Activated CD8-positive, alpha-beta memory T cell treated with anti-CD3 and anti-CD28 coated beads, Interleukin-2, amount 50 U/mL, for 1 hour (primary cell): ENCODE results near the gene NUP205.
"Not testable (repeated sequence)": the region's sequence is repeated elsewhere in the genome, so short reads cannot be mapped to it uniquely, and the experiment has no call there.

Experiments used
- DNase-seq: peaks from one replicate; pipeline ENCODE4 v3.0.0-alpha.2; 2020; ENCODE audit errors: extremely low read depth

NUP205 gene

GRCh38 chr7:135620447-135620846, 62.7 kb downstream of the NUP205 start:
- DNase-seq, result no peak

DNA sequence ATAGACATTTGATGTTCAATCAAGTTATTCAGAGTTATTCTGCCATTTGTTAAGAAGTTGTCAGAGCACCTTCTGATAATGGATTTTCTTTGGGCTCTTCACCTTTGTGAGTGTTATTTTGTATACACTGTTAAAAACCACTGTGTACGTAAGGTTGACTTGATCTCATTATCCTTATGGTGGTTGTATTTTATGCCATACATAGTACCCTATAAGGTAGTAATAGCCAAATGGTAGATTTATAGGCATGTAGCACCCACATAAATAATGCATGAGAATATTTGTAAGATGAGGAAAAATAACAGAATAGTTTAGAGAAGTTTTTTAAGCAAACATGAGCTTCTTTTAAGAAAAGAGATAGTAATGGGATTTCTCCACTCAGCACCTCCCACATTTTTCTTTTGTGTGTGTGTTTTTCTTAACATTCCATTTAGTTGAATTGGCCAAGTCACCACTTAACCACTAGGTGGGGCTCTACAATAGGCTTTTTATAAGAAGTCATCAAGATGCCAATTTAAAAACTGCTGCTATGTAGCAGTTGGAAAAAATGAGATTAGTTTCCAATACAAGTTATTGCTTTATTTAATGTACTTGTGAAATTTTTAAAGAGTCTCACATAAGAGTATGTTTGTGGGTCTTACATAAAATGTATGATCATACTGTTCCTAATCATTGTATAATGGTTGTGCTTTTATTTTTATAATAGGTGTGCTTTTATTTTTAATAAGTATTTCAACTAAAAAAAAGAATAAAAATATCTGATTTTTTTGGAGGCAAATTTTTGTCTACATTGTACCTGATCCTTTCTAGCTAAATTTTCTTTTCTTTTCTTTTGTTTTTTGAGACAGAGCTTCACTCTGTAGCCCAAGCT, 63.5 kb downstream of the NUP205 start:
- DNase-seq, result no peak

DNA sequence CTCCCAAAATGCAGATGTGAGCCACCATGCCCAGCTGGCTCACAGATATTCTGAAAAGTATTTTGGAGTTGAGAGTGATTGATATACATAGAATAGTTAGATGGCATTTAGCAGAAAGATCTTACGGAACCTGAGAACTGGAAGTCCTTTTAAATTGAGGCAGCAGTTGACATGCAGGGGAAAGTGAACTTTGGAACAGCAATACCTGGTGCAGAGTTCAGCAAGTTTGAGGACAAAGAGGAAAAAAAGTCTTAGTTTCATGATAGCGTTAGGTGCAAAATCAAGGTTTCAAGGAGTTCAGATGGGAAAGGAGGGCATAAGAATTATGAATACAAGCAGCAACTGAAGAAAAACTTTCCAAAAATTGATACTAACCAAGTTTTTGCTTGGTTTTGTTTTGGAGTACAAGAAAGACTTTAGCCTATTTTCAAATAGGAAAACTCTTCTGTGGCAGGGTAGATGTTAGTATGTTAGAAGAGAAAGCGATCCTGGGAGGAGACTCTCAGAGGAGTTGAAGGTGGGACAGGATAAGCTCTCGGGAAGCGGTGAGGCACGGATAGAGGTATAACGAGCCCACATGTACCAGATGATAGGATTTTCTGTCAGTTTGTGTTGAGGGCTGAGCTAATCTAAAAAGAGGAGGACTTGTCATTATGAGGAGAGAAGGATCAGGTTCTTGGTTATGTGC, 76.6 kb downstream of the NUP205 start:
- DNase-seq, result no peak

DNA sequence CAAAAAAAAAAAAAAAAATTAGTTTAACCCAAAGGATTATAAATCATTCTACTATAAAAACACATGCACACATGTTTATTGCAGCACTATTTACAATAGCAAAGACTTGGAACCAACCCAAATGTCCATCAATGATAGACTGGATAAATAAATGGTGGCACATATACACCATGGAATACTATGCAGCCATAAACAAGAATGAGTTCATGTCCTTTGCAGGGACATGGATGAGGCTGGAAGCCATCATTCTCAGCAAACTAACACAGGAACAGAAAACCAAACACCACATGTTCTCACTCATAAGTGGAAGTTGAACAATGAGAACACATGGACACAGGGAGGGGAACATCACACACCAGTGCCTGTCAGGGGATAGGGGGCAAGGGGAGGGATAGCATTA, 82.0 kb downstream of the NUP205 start:
- DNase-seq, result not testable (repeated sequence)

DNA sequence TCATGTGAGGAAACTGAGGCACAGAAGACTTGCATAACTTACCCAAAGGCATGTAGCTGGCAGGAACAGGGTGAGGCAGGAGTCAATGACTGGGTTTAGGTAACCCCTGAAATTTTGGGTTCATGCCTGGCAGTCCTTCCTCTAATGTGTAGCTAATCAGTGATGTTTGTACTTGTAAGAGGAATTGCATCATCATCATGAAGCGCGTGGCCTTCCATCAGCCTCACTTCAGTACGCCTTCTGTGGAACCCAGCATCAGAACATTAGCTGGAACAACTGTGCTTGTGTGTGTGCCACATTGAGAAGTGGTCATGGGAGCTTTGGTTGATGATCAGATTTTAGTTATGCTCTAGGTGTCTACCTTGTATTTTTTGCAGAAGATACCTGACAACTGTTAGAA, 86.4 kb downstream of the NUP205 start:
- DNase-seq, result no peak

DNA sequence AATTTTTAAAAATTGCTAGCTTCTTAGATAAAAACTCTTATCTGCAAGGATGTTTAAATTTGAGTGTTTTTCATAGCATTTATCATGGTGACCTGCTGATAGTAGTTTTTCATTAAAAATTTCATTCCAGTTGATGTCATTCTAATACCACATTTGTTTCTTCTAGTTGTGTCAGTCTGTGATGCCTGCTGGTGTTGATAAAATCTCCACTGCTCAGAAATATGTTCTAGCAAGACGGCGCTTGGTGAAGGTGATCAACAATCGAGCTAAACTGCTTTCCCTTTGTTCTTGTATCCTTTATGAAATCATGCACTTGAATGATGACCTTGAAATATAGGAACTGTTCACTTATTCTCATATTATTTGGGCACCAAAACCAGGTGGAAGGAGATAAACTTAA, 87.0 kb downstream of the NUP205 start:
- DNase-seq, result no peak

GRCh38 chr7:135645296-135645904, 87.7 kb downstream of the NUP205 start:
- no peak for DNase-seq

- no peak for DNase-seq
These were observed 90.0 kb downstream of the NUP205 start for GRCh38 chr7:135647755-135648154.

DNA sequence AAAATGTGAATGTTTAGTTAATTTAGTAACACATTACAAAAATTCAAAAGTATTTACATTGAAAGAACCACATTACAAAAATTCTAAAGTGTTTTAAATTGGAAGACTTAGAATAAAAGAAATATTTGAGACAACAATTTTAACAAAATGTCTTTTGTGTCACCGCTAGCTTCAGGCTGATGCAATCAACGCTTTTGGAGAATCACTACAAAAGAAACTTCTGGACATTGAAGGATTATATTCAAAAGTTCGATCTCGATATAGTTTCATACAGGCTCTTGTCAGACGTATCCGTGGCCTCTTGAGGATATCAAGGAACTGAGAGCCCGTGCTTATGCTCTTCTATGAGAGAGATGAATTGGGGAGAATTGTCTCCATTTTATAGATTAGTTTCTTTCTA, 90.5 kb downstream of the NUP205 start:
- no peak for DNase-seq

- no peak for DNase-seq
These were observed 93.3 kb downstream of the NUP205 start for GRCh38 chr7:135650831-135651573.

GRCh38 chr7:135653340-135654080, 95.8 kb downstream of the NUP205 start:
- DNase-seq, result no peak

GRCh38 chr7:135658564-135658963, 100.8 kb downstream of the NUP205 start:
- DNase-seq, result no peak

DNA sequence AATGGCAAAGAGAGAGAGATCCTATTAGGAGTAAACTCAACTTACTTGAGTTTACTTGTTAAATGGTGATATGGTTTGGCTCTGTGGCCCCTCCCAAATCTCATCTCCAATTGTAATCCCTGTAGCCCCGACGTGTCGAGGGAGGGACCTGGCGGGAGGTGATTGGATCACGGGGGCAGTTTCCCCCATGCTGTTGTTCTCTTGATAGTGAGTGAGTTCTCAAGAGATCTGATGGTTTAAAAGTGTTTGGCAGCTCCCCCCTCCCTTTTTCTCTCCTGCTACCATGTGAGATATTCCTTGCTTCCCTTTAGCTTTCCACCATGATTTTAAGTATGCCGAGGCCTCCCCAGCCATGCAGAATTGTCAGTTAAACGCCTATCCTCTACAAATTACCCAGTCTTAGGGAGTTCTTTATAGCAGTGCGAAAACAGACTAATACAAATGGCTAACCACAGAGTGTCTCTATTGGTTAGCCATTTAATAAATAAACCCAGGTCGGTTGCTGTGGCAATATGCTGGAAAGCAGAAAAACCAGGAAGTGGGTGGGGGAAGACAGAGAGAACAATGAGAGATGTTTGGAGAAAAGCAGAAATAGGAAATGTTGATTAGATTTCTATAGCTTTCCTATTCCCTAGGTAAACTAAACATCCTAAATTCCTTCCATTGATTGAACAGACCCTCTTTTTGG, 101.6 kb downstream of the NUP205 start:
- DNase-seq, result no peak

DNA sequence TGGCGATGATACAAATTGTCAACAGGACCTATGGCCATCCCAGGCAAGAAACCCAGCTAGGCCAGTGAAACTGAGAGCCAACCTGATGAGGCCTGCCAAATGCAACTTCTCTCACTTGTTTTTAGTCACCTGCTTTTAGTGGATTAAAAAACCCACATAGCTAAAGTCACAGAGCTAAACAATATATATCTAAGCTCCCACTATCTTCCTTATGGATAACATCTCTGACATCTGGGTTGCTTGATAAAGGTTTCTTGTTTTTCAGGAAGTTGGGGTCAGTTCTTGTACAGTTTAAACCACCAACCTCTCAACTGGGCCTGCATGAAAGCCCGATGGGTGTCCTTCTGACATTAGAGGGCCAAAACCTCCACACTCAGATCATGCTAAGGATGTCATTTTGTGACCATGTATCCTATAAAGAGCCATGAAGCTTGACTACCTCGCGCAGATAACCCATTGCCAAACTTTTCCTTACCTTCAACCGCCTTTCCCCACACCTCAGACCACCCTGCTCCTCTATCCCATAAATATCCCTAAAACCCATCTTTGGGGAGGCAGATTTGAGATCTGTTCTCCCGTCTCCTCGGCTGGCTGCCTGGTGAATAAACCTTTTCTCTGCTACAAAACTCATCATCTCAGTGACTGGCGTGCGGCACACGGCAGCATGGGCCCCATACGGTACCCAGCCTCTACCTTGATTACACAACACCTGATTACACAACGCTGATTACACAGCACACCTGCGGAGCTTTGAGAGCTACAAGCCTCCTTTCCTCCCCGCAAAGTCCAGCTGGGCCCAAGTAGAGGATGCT, 103.8 kb downstream of the NUP205 start:
- DNase-seq, result no peak

- no peak for DNase-seq
These were observed 104.3 kb downstream of the NUP205 start for GRCh38 chr7:135662123-135662372.

- DNase-seq, result peak; percentile 89
These were observed 104.8 kb downstream of the NUP205 start, which contains the start of gene STMP1 for GRCh38 chr7:135662373-135663114. STMP1 (plus strand) TSS chr7:135662514.

DNA sequence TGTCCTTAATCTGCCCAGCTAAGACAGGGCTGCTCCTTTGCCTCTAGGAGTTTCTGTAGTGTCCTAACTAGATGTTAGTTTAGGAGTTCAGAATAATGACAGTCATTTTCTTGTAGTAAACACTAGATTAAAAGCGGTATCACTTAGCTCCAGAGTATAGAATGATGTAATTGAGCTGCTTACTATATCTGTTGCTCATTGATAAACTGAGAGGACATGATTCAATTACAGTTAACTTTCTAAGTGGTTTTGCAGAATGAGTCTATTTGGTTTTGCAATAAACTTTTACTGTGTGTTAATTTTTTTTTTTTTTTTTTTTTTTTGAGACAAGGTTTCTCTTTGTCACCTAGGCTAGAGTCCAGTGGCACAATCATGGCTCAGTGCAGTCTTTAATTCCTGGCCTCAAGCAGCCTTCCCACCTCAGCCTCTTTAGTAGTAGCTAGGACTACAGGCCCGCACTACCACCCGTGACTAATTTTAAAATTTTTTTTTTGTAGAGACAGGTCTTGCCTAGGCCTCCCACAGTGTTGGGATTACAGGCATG, 106.4 kb downstream of the NUP205 start:
- DNase-seq, result no peak

GRCh38 chr7:135665042-135665441, 107.3 kb downstream of the NUP205 start:
- DNase-seq, result no peak

GRCh38 chr7:135666156-135666555, 108.4 kb downstream of the NUP205 start:
- no peak for DNase-seq
